ENCODE measurements around the gene SNX20. TPM values are rescaled to one million over a fixed set of nuclear protein-coding genes. Genes with fewer than 3 reads are reported as not detected.

SNX20 gene
- total RNA-seq, 4 donors from 2014 or later: 3.0 to 8.5 (median 4.0) TPM

DNA sequence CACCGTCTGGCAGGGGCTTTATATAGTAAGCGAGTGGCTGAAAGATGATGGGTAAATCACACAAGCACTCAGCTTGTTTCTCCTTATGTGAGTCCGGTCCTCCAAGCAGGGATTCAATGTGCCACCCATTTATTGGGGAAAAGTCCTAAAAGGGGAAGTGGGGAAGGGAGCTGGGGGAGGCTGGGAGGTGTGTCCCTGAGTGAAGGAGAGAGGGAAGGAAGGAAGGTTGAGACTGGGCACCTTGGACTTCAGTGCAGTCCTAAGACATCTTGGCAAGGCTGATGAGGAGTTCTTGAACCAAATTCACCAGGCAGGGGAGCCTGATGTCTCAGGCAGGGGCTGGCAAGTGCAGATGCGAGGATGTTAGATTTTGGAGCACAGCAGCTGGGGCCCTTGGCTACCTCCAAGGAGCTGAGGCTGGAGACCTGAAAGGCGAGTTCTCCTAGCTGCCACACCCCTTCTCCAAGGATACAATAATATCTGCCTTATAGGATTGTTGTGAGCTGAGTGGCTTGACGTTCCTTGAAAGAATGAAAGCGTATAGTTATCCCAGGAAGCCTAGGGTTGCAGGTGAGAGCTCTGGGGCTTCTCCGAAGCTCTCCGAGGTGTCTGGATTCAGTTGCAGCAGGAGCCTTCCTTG, 37.8 kb upstream of the SNX20 start:
- TF ChIP-seq, protein P1, sequence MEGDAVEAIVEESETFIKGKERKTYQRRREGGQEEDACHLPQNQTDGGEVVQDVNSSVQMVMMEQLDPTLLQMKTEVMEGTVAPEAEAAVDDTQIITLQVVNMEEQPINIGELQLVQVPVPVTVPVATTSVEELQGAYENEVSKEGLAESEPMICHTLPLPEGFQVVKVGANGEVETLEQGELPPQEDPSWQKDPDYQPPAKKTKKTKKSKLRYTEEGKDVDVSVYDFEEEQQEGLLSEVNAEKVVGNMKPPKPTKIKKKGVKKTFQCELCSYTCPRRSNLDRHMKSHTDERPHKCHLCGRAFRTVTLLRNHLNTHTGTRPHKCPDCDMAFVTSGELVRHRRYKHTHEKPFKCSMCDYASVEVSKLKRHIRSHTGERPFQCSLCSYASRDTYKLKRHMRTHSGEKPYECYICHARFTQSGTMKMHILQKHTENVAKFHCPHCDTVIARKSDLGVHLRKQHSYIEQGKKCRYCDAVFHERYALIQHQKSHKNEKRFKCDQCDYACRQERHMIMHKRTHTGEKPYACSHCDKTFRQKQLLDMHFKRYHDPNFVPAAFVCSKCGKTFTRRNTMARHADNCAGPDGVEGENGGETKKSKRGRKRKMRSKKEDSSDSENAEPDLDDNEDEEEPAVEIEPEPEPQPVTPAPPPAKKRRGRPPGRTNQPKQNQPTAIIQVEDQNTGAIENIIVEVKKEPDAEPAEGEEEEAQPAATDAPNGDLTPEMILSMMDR (IDR thresholded peaks at IDR 0.05; ENCODE audit: low read depth): no peak

DNA sequence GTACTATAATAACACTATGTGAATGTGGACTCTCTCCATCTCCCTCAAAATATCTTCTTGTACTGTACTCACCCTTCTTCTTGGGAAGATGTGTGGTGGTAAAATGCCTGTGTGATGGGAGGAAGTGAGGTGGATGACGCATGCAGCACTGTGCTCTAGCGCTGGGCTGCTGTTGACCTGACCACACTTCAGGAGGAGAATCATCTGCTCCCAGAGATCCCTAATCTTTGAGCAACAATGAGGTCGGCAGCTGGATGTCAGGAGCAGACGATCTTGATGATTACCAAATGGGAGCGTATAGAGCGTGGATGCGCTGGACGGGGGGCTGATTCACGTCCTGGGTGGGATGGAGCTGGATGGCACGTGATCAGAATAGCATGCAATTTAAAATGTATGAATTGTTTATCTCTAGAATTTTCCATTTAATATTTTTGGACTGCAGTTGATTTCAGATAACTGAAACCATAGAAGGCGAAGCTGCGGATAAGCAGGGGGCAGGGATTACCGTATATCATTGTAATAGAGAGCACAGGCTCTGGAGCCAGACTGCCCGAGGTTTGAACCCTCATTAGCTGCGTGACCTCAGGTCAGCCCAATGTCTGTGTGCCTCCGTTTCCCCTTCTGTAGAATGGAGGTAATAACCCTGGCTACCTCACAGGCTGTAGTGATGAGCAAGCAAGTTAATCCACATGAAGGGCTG, 37.1 kb upstream of the SNX20 start:
- TF ChIP-seq, protein P1 (IDR thresholded peaks at IDR 0.05; ENCODE audit: low read depth): no peak

DNA sequence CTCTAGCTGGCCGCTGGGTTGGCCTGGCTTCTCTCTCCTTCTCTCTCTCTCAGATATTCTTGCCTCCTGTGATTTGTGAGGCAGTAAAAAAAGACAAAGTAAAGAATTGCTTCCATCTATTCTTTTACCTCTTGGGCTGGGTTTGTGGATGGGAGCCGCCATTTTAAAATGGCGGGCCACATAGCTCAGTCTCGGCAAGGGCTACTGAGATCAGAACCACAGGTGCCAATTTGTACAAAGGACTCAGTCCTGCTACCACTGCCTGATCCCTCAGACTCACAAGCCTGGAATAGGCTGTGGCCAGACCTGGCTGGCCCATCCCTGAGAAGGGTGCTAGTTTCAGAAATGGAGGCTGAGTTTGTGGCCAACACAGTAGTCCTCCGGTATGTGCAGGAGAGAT, 36.4 kb upstream of the SNX20 start:
- TF ChIP-seq, protein P1 (IDR thresholded peaks at IDR 0.05; ENCODE audit: low read depth): no peak

DNA sequence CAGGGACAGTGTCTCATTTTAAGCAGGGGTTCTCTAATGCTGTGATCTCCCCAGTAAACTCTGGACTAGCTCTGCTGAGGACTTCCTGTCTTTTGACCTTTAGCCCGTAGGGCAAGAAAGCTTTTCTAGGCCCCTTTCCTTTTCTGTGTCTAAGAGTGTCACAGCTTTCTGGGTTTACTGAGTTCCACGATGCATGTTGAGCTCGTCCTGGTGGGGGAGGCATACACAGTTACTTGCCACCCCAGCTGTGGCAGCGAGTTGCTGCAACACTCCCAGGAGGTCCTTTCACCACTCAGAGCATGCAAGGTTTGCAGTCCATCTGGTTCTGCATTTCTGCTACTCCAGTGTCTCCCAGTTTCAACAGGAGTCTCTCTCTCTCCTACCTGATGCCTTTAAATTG, 36.0 kb upstream of the SNX20 start:
- TF ChIP-seq, protein P1 (IDR thresholded peaks at IDR 0.05; ENCODE audit: low read depth): no peak

DNA sequence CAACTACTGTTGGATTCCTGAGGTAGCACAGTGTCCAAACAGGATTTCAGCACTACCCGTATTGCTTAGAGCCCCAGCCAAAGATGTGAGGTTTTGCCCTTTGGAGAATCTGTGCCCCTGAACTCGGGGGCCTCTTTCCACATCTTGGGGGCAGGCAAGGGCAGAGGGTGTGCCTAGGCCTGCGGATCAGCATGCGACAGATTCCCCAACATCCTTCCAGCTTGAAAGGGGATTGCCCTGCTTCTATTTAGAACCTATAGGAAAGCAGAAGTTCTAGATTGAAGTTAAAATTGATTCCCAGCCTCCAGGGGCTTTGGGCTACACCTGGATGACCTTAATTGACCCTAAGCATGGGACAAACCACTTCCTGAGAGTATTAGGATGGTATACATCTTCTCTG, 31.8 kb upstream of the SNX20 start:
- TF ChIP-seq, protein P1 (IDR thresholded peaks at IDR 0.05; ENCODE audit: low read depth): no peak

DNA sequence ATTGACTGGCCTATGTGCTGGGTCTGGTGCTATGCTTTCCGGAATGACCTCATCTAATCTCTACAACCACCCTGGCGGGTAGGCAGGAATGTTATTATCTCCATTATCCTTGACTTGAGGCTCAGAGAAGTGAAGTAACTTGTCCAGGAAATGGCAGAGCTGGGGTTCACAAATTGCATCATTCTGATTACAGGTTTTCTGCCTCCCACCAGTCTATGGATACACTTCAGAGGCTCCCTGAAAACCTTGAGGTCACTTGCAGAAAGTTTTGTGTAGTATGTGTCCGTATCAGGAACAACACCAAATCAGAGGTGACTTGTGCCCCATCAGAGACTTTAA, 31.4 kb upstream of the SNX20 start:
- TF ChIP-seq, protein P1 (IDR thresholded peaks at IDR 0.05; ENCODE audit: low read depth): no peak

DNA sequence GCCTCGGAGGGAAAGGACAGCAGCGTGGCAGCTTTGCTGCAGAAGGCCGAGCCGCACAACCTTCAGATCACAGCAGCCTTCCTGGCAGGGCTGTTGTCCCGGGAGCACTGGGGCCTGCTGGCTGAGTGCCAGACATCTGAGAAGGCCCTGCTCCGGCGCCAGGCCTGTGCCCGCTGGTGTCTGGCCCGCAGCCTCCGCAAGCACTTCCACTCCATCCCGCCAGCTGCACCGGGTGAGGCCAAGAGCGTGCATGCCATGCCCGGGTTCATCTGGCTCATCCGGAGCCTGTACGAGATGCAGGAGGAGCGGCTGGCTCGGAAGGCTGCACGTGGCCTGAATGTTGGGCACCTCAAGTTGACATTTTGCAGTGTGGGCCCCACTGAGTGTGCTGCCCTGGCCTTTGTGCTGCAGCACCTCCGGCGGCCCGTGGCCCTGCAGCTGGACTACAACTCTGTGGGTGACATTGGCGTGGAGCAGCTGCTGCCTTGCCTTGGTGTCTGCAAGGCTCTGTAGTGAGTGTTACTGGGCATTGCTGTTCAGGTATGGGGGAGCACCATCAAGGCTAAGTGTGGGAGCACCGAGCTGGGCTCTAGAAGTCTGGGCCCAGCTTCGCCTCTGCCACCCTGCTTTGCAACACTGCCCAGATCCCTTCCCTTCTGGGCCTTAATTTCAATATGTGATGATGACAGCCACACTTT, 30.9 kb upstream of the SNX20 start:
- TF ChIP-seq, protein P1 (IDR thresholded peaks at IDR 0.05; ENCODE audit: low read depth): no peak

All from subcutaneous adipose tissue (tissue), 4 donors.